SH-SY5Y (cell line): ENCODE data around the gene ZC3H18.

Experiments
- GATA2 ChIP-seq: IDR thresholded peaks from 2 replicates; pipeline ENCODE4 v1.6.1; 2011; ENCODE audit warnings: mild to moderate bottlenecking, low read depth, low read length
- GATA3 ChIP-seq: IDR thresholded peaks from 2 replicates; pipeline ENCODE4 v1.6.1; 2011; ENCODE audit warnings: low read depth, mild to moderate bottlenecking, low read length, moderate library complexity

DNA sequence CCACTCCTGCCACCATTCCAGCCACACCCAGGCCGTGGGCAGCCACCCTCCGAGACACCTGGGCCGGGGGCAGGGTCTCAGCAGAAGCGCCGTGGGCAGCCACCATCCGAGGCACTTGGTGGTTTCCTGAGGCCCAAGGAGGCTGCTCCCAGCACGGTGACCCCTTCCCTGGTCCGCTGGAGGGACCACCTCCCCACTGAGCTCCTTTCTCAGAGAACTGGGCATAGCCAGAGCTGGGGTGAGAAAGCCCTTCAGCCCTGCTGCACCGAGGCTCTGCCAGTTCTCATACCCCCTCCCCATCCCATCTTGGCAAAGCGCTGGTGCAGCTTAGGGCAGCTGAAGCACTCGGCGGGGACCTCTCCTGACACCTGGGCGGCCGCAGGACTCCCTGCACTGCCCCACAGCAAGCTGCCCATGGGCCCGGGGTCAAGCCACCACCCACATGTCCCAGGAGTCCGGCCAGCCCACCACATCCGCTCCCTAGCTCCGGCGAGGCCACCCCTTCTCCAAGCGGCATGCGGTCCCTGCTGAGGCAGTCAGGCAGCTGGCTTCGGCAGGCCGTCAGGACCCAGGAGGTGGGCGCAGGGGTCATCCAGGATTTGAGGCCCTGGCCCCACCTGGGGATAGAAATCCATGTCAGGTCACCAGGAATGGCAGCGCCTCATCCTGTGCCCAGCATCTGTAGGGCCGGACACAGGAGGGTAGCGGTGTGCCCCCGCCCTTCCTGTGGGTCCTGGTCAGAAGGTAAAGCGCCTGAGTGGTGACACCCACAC lies 82.0 kb downstream of the ZC3H18 start:
- TF ChIP-seq GATA3 (no peak), GATA2 (no peak)
